GM23338 (cell line): ENCODE data around the gene USP33. TPM values are rescaled to one million over a fixed set of nuclear protein-coding genes. Genes with fewer than 3 reads are reported as not detected.

Experiments used
- ATAC-seq: fragments of 200-7000 bp; cut with Tn5 transposase; 3 replicates; pipeline ENCODE4 v1.9.1; 2020
- DNase-seq: peaks from one replicate; pipeline ENCODE4 v3.0.0-alpha.2; 2015; ENCODE audit warnings: low spot score
- H2AFZ ChIP-seq: fragments of 200-600 bp; sonication (generic); 2 replicates; pipeline ENCODE4 v1.8.0; 2016; ENCODE audit warnings: antibody characterized with exemption, mild to moderate bottlenecking, moderate library complexity
- H3F3A ChIP-seq: fragments of 200-600 bp; sonication (generic); replicated peaks from 2 replicates; pipeline ENCODE4 v1.8.0; 2017; ENCODE audit warnings: antibody characterized with exemption, mixed run types, low read depth
- H3K27ac ChIP-seq: fragments of 200-600 bp; sonication (generic); 2 replicates; pipeline ENCODE4 v1.6.1; 2016; ENCODE audit warnings: low read depth
- H3K27me3 ChIP-seq: fragments of 200-600 bp; sonication (generic); 2 replicates; pipeline ENCODE4 v1.8.0; 2016; ENCODE audit warnings: mild to moderate bottlenecking, mixed run types, moderate library complexity; ENCODE audit not compliant: insufficient read depth
- H3K36me3 ChIP-seq: fragments of 200-600 bp; sonication (generic); 2 replicates; pipeline ENCODE4 v1.8.0; 2016; ENCODE audit warnings: mild to moderate bottlenecking; ENCODE audit not compliant: insufficient read depth
- H3K4me1 ChIP-seq: fragments of 200-600 bp; sonication (generic); 2 replicates; pipeline ENCODE4 v1.8.0; 2016; ENCODE audit warnings: mild to moderate bottlenecking, moderate library complexity; ENCODE audit not compliant: insufficient read depth
- H3K4me2 ChIP-seq: fragments of 200-600 bp; sonication (generic); 2 replicates; pipeline ENCODE4 v1.7.1; 2017; ENCODE audit warnings: mixed run types
- H3K4me3 ChIP-seq: fragments of 200-600 bp; sonication (generic); 2 replicates; pipeline ENCODE4 v1.6.1; 2016; ENCODE audit warnings: mixed run types
- H3K79me2 ChIP-seq: fragments of 200-600 bp; sonication (generic); replicated peaks from 2 replicates; pipeline ENCODE4 v1.8.0; 2017; ENCODE audit warnings: mild to moderate bottlenecking; ENCODE audit not compliant: insufficient read depth
- H3K9me2 ChIP-seq: fragments of 200-600 bp; sonication (generic); 2 replicates; pipeline ENCODE4 v1.8.0; 2017; ENCODE audit not compliant: insufficient read depth
- H4K20me1 ChIP-seq: fragments of 200-600 bp; sonication (generic); replicated peaks from 2 replicates; pipeline ENCODE4 v1.8.0; 2017; ENCODE audit warnings: mild to moderate bottlenecking; ENCODE audit not compliant: insufficient read depth
- H3K27ac Mint-ChIP-seq: 2 replicates; pipeline ENCODE4 v1.8.0; 2020; ENCODE audit warnings: inconsistent platforms, mild to moderate bottlenecking, moderate library complexity, mixed read lengths
- H3K27me3 Mint-ChIP-seq: 3 replicates; pipeline ENCODE4 v1.8.0; 2022; ENCODE audit warnings: low read depth, mild to moderate bottlenecking, moderate library complexity, mixed read lengths, inconsistent platforms; ENCODE audit not compliant: insufficient read depth, poor library complexity
- H3K36me3 Mint-ChIP-seq: 3 replicates; pipeline ENCODE4 v1.8.0; 2021; ENCODE audit warnings: low read depth, mild to moderate bottlenecking, inconsistent platforms, moderate library complexity, mixed read lengths
- H3K4me1 Mint-ChIP-seq: 3 replicates; pipeline ENCODE4 v1.8.0; 2020; ENCODE audit warnings: mild to moderate bottlenecking, inconsistent platforms, mixed read lengths
- H3K4me3 Mint-ChIP-seq: 3 replicates; pipeline ENCODE4 v1.8.0; 2021; ENCODE audit warnings: moderate library complexity, mild to moderate bottlenecking, inconsistent platforms, mixed read lengths
- H3K9me3 Mint-ChIP-seq: 3 replicates; pipeline ENCODE4 v1.8.0; 2020; ENCODE audit warnings: moderate library complexity, mild to moderate bottlenecking, inconsistent platforms, mixed read lengths
- ETS1 ChIP-seq: IDR thresholded peaks from 2 replicates; pipeline ENCODE4 v1.6.1; 2016; ENCODE audit warnings: antibody characterized with exemption
- EZH2phosphoT487 ChIP-seq: fragments of 200-600 bp; sonication (generic); IDR thresholded peaks from one replicate; pipeline ENCODE4 v1.8.1; 2018; ENCODE audit warnings: antibody characterized with exemption; ENCODE audit not compliant: unreplicated experiment
- NANOG ChIP-seq: IDR thresholded peaks from 2 replicates; pipeline ENCODE4 v1.6.1; 2016; ENCODE audit warnings: antibody characterized with exemption, borderline replicate concordance
- STAT1 ChIP-seq: IDR thresholded peaks from one replicate; pipeline ENCODE4 v1.6.1; 2016; ENCODE audit warnings: antibody characterized with exemption; ENCODE audit not compliant: unreplicated experiment
- ZNF114 ChIP-seq: fragments of 250-450 bp; sonication (Bioruptor Pico); IDR thresholded peaks from 2 replicates; pipeline ENCODE4 v1.5.0; 2020; ENCODE audit warnings: mild to moderate bottlenecking, moderate library complexity
- ZNF462 ChIP-seq: fragments of 250-450 bp; sonication (Bioruptor Pico); IDR thresholded peaks from 2 replicates; pipeline ENCODE4 v1.5.0; 2020; ENCODE audit warnings: mild to moderate bottlenecking, moderate library complexity
- polyA plus RNA-seq: library from polyadenylated mRNA; unstranded; fragments of >200 nt; fragmentation: Nextera tagmentation; extraction: Ambion mirVana; gene quantifications from 2 replicates; pipeline ENCODE4 v1.2.1, GENCODE V29; 2016
- total RNA-seq: library from RNA; depleted of rRNA; stranded (reverse); fragments of >200 nt; shearing (Covaris generic); gene quantifications from 2 replicates; pipeline ENCODE4 v1.2.3, GENCODE V29; 2014

The USP33 gene
- total and polyA plus RNA-seq, 2 experiments from 2014 or later: 42.4 to 63.9 TPM

- Histone ChIP-seq H3K27ac (no peak overlapping the region), H3F3A (no peaks in the 10 kb centered on the region), H2AFZ (no peak overlapping the region), H3K27me3 (no peaks in the 10 kb centered on the region), H3K9me2 (no peaks in the 10 kb centered on the region), H3K4me1 (no peaks in the 10 kb centered on the region), H3K36me3 (peaks cover 12% of the 10 kb centered on the region; the same call in 1 of the 2 replicates), H4K20me1 (peaks cover 3% of the 10 kb centered on the region; the same call in 1 of the 2 replicates), H3K4me2 (no peak overlapping the region), H3K79me2 (no peaks in the 10 kb centered on the region), H3K4me3 (no peak overlapping the region)
- no peaks in the 10 kb centered on the region for H3K4me1 Mint-ChIP-seq
- H3K36me3 Mint-ChIP-seq: peaks cover 23% of the 10 kb centered on the region
- H3K27ac Mint-ChIP-seq: no peak overlapping the region
- DNase-seq (no peak), ATAC-seq (no peak)
- no peaks in the 10 kb centered on the region for H3K27me3 Mint-ChIP-seq
- no peak for TF ChIP-seq NANOG
- TF ChIP-seq ETS1: no peak
- no peak for TF ChIP-seq ZNF462
- TF ChIP-seq EZH2phosphoT487: no peak
- no peak for TF ChIP-seq STAT1
- no peaks in the 10 kb centered on the region for H3K9me3 Mint-ChIP-seq
- H3K4me3 Mint-ChIP-seq: no peak overlapping the region
Observed at GRCh38 chr1:77709727-77710126, 49.9 kb downstream of the USP33 start.

GRCh38 chr1:77706321-77706720, 53.3 kb downstream of the USP33 start:
- Histone ChIP-seq H3K27me3 (no peaks in the 10 kb centered on the region), H3K79me2 (no peaks in the 10 kb centered on the region), H3K27ac (no peak overlapping the region), H2AFZ (no peak overlapping the region), H4K20me1 (peaks cover 3% of the 10 kb centered on the region; the same call in 1 of the 2 replicates), H3K4me1 (no peaks in the 10 kb centered on the region), H3F3A (no peaks in the 10 kb centered on the region), H3K36me3 (no peaks in the 10 kb centered on the region), H3K9me2 (no peaks in the 10 kb centered on the region), H3K4me3 (no peak overlapping the region), H3K4me2 (no peak overlapping the region)
- TF ChIP-seq ZNF114: no peak
- Mint-ChIP-seq H3K36me3 (peaks cover 17% of the 10 kb centered on the region), H3K4me3 (no peak overlapping the region), H3K9me3 (no peaks in the 10 kb centered on the region), H3K27ac (no peak overlapping the region), H3K4me1 (no peaks in the 10 kb centered on the region), H3K27me3 (no peaks in the 10 kb centered on the region)
- DNase-seq (no peak), ATAC-seq (no peak)
